Neural progenitor cell (in vitro differentiated cells): ENCODE results near the gene COG4.

Experiments
- EZH2 ChIP-seq: fragments of 200-600 bp; sonication (generic); IDR thresholded peaks from 2 replicates; pipeline ENCODE4 v1.6.1; 2017; ENCODE audit warnings: antibody characterized with exemption, mild to moderate bottlenecking, moderate library complexity
- EZH2phosphoT487 ChIP-seq: fragments of 200-600 bp; sonication (generic); IDR thresholded peaks from 2 replicates; pipeline ENCODE4 v1.6.1; 2017; ENCODE audit warnings: antibody characterized with exemption
- TF ChIP-seq, protein P1 (sequence below): fragments of 200-600 bp; sonication (generic); IDR thresholded peaks from 2 replicates; pipeline ENCODE4 v1.5.1; 2017; ENCODE audit warnings: antibody characterized with exemption, mild to moderate bottlenecking

DNA sequence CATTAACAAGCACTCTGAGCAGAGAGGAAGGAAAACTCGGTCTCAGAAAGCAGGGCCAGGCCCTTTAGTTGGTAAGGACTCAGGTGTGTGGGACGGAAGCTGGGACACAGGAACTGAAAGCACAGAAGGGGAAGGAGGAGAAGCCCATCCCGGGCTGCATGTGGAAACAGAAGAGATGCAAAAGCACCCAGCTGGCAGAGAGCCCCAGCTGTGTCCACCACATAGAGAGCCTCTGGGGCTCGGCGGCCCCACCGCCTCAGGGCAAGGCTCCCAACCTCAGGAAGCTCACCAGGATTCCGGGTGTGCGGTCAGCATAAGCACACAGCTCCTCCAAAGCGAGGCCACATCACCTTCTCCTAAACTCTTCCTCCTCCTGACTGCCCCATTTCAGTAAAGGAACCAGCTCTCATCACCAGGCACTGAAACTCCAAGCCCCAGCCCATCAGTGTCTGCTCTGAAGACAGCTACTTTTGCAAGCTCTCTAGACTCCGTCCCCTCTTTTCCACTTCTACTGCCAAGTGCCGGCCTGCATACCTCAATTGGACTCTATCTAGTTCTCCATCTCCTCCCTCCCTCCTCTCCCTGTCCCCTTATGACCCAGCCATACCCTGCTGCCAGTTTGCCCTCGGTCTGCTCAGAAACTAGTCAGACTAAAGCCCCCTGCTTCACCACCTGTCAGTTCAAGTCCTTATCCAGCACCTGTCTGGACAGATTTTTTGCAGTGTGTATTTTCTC is 90.5 kb downstream of the COG4 start:
- TF ChIP-seq, protein P1, sequence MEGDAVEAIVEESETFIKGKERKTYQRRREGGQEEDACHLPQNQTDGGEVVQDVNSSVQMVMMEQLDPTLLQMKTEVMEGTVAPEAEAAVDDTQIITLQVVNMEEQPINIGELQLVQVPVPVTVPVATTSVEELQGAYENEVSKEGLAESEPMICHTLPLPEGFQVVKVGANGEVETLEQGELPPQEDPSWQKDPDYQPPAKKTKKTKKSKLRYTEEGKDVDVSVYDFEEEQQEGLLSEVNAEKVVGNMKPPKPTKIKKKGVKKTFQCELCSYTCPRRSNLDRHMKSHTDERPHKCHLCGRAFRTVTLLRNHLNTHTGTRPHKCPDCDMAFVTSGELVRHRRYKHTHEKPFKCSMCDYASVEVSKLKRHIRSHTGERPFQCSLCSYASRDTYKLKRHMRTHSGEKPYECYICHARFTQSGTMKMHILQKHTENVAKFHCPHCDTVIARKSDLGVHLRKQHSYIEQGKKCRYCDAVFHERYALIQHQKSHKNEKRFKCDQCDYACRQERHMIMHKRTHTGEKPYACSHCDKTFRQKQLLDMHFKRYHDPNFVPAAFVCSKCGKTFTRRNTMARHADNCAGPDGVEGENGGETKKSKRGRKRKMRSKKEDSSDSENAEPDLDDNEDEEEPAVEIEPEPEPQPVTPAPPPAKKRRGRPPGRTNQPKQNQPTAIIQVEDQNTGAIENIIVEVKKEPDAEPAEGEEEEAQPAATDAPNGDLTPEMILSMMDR, result no peak
- TF ChIP-seq EZH2, result no peak
- TF ChIP-seq EZH2phosphoT487, result no peak
